ENCODE data around the gene EHBP1. TPM values are rescaled to one million over a fixed set of nuclear protein-coding genes. Genes with fewer than 3 reads are reported as not detected.

EHBP1 gene
- total RNA-seq, 1 donor from 2014 or later: 46.5 TPM

GRCh38 chr2:63003351-63003750, 297.8 kb downstream of the EHBP1 start:
- H3K4me1 Mint-ChIP-seq (ENCODE audit: unreplicated experiment): no peaks in the 10 kb centered on the region
- TF ChIP-seq CTCF (IDR thresholded peaks at IDR 0.05): no peak
- no peak overlapping the region for H3K4me3 Mint-ChIP-seq (ENCODE audit: unreplicated experiment)
- no peak overlapping the region for H3K27ac Mint-ChIP-seq (ENCODE audit: unreplicated experiment)
- H3K9me3 Mint-ChIP-seq (ENCODE audit: unreplicated experiment): no peaks in the 10 kb centered on the region
- DNase-seq (ENCODE audit: extremely low spot score, unreplicated experiment): no peak
- H3K36me3 Mint-ChIP-seq (ENCODE audit: unreplicated experiment): peaks cover 18% of the 10 kb centered on the region
- H3K27me3 Mint-ChIP-seq (ENCODE audit: unreplicated experiment): no peaks in the 10 kb centered on the region

- Mint-ChIP-seq H3K4me1 (ENCODE audit: unreplicated experiment) (peaks cover 4% of the 10 kb centered on the region), H3K4me3 (ENCODE audit: unreplicated experiment) (no peak overlapping the region), H3K27ac (ENCODE audit: unreplicated experiment) (no peak overlapping the region), H3K36me3 (ENCODE audit: unreplicated experiment) (peaks cover 13% of the 10 kb centered on the region), H3K9me3 (ENCODE audit: unreplicated experiment) (no peaks in the 10 kb centered on the region), H3K27me3 (ENCODE audit: unreplicated experiment) (no peaks in the 10 kb centered on the region)
- no peak for DNase-seq (ENCODE audit: extremely low spot score, unreplicated experiment)
- no peak for TF ChIP-seq CTCF (IDR thresholded peaks at IDR 0.05)
These were observed 302.4 kb downstream of the EHBP1 start for GRCh38 chr2:63007813-63008458.

- Mint-ChIP-seq H3K9me3 (ENCODE audit: unreplicated experiment) (no peaks in the 10 kb centered on the region), H3K4me1 (ENCODE audit: unreplicated experiment) (peaks cover 4% of the 10 kb centered on the region), H3K36me3 (ENCODE audit: unreplicated experiment) (peaks cover 14% of the 10 kb centered on the region), H3K27ac (ENCODE audit: unreplicated experiment) (no peak overlapping the region), H3K4me3 (ENCODE audit: unreplicated experiment) (no peak overlapping the region), H3K27me3 (ENCODE audit: unreplicated experiment) (no peaks in the 10 kb centered on the region)
- no peak for TF ChIP-seq CTCF (IDR thresholded peaks at IDR 0.05)
- no peak for DNase-seq (ENCODE audit: extremely low spot score, unreplicated experiment)
These were observed 303.3 kb downstream of the EHBP1 start for GRCh38 chr2:63008838-63009237.

- peaks cover 4% of the 10 kb centered on the region for H3K4me1 Mint-ChIP-seq (ENCODE audit: unreplicated experiment)
- no peak for TF ChIP-seq CTCF (IDR thresholded peaks at IDR 0.05)
- no peaks in the 10 kb centered on the region for H3K27me3 Mint-ChIP-seq (ENCODE audit: unreplicated experiment)
- DNase-seq (ENCODE audit: extremely low spot score, unreplicated experiment): no peak
- H3K9me3 Mint-ChIP-seq (ENCODE audit: unreplicated experiment): no peaks in the 10 kb centered on the region
- no peak overlapping the region for H3K4me3 Mint-ChIP-seq (ENCODE audit: unreplicated experiment)
- peaks cover 11% of the 10 kb centered on the region for H3K36me3 Mint-ChIP-seq (ENCODE audit: unreplicated experiment)
- H3K27ac Mint-ChIP-seq (ENCODE audit: unreplicated experiment): no peak overlapping the region
These were observed 304.0 kb downstream of the EHBP1 start for GRCh38 chr2:63009490-63009889.

- no peaks in the 10 kb centered on the region for H3K27me3 Mint-ChIP-seq (ENCODE audit: unreplicated experiment)
- H3K4me1 Mint-ChIP-seq (ENCODE audit: unreplicated experiment): peaks cover 4% of the 10 kb centered on the region
- H3K4me3 Mint-ChIP-seq (ENCODE audit: unreplicated experiment): no peak overlapping the region
- no peak for TF ChIP-seq CTCF (IDR thresholded peaks at IDR 0.05)
- no peak for DNase-seq (ENCODE audit: extremely low spot score, unreplicated experiment)
- H3K9me3 Mint-ChIP-seq (ENCODE audit: unreplicated experiment): no peaks in the 10 kb centered on the region
- H3K27ac Mint-ChIP-seq (ENCODE audit: unreplicated experiment): no peak overlapping the region
- H3K36me3 Mint-ChIP-seq (ENCODE audit: unreplicated experiment): peaks cover 17% of the 10 kb centered on the region
These were observed 307.0 kb downstream of the EHBP1 start for GRCh38 chr2:63012541-63012940.

All from osteocyte (in vitro differentiated cells).